Measurements from ENCODE around the gene ATP1A4.
A peak's percentile ranks its signal among the peaks of the same experiment; 100 is the strongest.

Gene ATP1A4

DNA sequence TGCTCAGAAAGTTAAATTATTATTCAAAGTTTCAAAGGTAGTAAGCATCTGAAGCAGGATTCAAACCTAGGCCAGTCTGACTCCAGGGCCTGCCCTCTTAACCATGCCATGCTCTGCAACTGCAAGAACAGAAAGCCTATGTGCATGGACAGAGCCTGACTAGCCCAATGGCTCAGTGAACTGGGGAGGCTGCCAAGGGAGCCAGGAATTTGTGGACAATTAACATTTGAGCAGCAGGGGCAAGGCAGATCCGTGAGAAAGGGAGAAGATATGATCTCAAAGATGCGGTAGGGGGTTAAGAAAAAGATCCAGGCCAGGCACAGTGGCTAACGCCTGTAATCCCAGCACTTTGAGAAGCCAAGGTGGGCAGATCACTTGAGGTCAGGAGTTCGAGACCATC is 6.5 kb upstream of the ATP1A4 start:
- no peak for DNase-seq (ENCODE audit: low read depth)

DNA sequence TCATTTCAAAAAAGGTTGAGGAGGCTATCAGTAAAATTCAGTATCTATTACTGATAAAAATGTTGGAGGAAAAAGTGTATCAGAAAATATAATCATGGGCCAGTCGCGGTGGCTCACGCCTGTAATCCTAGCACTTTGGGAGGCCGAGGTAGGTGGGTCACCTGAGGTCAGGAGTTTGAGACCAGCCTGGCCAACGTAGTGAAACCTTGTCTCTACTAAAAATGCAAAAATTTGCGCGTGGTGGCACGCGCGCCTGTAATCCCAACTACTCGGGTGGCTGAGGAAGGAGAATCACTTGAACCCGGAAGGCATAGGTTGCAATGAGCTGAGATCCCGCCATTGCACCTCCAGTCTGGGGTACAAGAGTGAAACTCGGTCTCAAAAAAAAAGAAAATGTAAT is 5.3 kb upstream of the ATP1A4 start:
- no peak for DNase-seq (ENCODE audit: low read depth)

GRCh38 chr1:160148121-160148520 is 3.3 kb upstream of the ATP1A4 start:
- no peak for DNase-seq (ENCODE audit: low read depth)

DNA sequence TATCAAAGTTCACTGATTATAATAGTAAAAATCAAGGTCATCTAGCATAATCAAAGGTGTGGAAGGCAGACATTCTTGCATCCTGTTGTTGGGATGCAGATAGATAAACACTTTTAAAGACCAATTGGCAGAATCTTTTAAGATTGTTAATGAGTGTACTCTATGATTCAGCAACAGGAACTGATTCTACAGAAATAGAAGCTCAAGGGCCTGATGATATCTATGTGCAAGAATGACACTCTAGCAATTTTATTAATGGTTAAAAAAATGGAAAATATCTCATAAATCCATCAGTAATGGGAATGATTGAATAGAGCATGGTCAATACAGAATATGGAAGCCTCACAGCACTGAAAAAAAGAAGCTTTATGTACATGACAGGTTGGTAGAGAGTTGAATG is 2.2 kb upstream of the ATP1A4 start:
- no peak for DNase-seq (ENCODE audit: low read depth)

DNA sequence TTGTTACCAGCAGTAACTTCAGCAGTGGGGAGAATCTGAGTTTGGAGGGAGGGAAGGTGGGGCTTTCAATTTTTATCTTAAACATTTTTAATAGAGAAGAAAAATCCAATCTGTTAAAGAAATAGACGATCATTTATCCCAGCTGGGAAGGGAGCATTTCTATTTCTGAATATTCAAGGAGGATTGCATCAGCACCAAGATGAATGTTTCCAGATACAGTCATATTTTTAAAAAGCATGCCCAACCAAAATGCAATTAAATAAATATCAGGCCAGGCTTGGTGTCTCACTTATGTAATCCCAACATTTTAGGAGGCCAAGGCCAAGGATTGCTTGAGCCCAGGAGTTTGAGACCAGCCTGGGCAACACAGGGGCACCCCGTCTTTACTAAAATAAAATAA is 1.7 kb upstream of the ATP1A4 start:
- DNase-seq (ENCODE audit: low read depth): peak; percentile 59

GRCh38 chr1:160154790-160155189 is 3.4 kb downstream of the ATP1A4 start:
- DNase-seq (ENCODE audit: low read depth): no peak

GRCh38 chr1:160156361-160156760 is 5.0 kb downstream of the ATP1A4 start:
- no peak for DNase-seq (ENCODE audit: low read depth)

DNA sequence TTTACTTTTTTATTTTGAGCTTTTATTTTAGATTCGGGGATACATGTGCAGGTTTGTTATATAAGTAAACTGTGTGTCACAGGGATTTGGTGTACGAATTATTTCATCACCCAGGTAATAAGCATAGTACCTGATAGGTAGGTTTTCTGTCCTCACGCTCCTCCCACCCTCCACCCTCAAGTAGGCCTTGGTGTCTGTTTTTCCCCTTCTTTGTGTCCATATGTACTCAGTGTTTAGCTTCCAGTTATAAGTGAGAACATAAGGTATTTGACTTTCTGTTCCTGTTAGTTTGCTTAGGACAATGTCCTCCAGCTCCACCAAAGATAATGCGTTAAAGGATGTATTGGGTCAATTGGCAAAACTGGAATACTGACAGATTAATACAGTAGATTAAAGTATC is 5.8 kb downstream of the ATP1A4 start:
- DNase-seq (ENCODE audit: low read depth): no peak

DNA sequence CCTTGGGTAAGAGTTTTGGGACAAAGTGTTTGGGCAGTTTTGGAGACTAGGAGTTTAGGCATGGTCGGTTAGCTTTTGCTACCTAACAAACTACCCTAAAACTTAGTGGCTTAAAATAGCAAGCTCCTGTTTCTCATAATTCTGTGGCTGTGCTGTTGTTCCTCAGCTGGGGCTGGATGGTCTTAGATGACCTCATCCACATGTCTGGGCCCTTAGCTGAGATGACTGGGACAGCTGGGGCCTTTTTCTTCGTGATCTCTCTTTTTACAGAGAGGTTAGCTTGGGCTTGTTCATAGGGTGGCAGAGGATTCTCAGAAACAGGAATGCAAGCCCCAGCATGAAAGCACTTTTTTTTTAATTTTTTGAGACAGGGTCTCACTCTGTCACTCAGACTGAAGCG is 6.6 kb downstream of the ATP1A4 start:
- DNase-seq (ENCODE audit: low read depth): no peak

DNA sequence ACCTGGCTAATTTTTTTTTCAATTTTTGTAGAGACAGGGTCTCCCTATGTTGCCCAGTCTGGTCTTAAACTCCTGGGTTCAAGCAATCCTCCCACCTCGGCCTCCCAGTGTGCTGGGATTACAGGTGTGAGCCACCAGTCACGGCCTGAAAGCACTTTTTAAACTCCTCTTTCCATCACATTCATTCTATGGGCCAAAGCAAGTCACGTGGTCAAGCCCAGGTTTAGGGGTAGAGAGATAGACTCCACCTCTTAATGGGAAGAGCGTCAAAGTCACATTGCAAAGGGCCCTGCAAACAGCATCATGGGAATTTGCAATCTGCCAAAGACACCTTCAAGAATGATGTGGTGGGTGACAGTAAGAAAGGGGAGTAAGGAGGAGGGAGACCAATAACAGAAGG is 7.1 kb downstream of the ATP1A4 start:
- DNase-seq (ENCODE audit: low read depth): no peak

GRCh38 chr1:160159846-160160245 is 8.4 kb downstream of the ATP1A4 start:
- DNase-seq (ENCODE audit: low read depth): no peak

DNA sequence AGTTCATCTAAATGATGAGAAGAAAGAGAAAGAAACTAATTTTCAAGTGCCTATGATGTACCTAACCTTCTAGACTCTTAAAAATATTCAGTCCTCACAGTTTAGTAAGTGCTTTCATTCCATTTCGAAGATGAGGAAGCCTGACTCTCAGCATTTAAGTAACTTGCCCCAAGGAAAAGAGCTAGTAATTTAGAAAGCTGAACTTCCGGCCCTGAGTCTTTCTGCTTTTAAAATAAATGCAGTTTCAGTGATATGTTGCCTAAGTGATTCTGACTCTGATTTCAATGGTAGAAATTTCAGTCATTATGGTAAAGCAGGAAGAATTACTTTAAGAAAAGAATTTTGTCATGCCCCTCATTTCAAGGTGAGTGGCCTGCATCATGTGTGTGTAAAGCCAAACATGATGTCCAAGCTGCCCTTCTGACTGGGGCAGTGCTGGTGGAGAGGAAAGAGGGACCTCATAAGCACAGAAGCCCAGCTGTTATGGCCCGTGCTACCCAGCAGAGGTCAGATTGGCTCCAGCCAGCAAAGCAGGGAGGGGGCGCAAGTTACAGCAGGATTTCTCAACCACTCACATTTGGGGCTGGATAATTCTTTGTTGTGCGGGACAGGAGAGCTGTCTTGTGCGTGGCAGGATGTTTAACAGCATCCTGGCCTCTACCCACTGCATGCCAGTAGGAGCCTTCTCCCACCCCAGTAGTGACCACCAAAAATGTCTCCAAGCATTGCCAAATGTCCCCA is 10.7 kb downstream of the ATP1A4 start:
- peak; percentile 4 for DNase-seq (ENCODE audit: low read depth)

DNA sequence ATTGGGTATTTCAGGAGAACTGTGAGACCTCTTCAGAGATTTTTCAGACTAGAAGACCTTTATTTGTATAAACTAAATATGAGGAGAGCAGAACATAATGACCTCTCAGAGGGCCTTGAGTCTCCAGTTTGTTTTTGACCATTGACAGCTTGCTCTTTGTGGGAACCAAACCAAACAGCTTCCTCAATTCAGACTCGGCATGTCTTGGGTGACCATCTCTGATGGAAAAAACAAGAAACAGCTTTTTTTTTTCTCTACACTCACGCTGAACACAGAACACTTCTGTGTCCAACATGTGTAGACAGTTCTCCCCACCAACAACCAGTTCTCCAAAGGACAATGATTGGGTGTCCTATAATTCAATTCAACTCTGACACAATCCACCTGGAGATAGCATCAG is 11.5 kb downstream of the ATP1A4 start:
- no peak for DNase-seq (ENCODE audit: low read depth)

GRCh38 chr1:160163615-160164014 is 12.2 kb downstream of the ATP1A4 start:
- no peak for DNase-seq (ENCODE audit: low read depth)

GRCh38 chr1:160164121-160164520 is 12.7 kb downstream of the ATP1A4 start:
- DNase-seq (ENCODE audit: low read depth): no peak

GRCh38 chr1:160166166-160166868 is 14.9 kb downstream of the ATP1A4 start:
- DNase-seq (ENCODE audit: low read depth): no peak

- no peak for DNase-seq (ENCODE audit: low read depth)
Measured at GRCh38 chr1:160167056-160167455, 15.7 kb downstream of the ATP1A4 start.

GRCh38 chr1:160167580-160167979 is 16.2 kb downstream of the ATP1A4 start:
- no peak for DNase-seq (ENCODE audit: low read depth)

DNA sequence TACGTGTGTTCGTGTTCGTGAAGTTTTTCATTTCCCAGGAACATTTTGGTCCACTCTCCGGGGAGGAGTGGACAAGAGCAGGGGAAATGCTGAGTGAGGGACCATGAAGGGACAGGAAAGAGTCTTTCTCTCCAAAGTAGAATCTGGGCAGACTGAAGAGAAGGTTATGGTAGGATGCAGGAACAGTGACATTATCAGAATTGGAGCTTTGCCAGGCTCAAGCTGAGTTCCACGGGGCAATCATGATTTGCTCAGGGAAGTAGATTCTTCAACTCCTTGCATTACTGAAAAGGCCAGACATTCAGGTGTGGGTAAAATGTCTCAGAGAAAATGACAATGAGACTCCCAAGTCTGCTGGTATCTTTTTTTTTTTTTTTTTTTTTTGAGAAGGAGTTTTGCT is 16.6 kb downstream of the ATP1A4 start:
- DNase-seq (ENCODE audit: low read depth): no peak

- no peak for DNase-seq (ENCODE audit: low read depth)
Measured at GRCh38 chr1:160168609-160169369, 17.4 kb downstream of the ATP1A4 start.

DNA sequence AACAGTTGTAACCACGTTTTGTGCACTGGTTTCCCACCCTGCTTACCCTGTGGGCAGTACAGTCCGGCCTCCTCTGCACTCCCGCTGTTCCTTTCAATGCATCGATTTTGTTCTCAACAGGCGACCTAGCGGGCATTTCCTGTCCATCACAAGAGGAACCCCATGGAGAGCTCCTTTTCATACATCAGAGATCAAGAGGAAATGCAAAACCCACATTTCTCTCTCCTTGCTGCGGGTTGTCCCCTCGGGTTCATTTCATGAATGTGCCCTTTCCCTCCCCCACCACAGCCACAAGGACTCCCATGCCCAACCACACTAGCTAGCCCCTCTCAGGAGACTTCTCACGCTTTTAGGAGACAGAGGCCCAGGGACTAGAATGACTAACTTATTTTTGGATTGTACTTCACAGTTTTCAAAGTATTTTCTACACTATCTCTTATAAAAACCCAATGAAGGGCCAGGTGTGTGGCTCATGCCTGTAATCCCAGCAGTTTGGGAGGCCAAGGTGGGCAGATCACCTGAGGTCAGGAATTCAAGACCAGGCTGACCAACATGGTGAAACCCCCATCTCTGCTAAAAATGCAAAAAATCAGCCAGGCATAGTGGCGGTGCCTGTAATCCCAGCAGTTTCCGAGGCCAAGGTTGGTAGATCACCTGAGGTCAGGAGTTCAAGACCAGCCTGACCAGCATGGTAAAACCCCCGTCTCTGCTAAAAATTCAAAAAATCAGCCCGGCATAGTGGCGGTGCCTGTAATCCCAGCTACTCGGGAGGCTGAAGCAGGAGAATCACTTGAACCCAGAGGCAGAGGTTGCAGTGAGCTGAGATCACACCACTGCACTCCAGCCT is 18.4 kb downstream of the ATP1A4 start:
- no peak for DNase-seq (ENCODE audit: low read depth)

DNA sequence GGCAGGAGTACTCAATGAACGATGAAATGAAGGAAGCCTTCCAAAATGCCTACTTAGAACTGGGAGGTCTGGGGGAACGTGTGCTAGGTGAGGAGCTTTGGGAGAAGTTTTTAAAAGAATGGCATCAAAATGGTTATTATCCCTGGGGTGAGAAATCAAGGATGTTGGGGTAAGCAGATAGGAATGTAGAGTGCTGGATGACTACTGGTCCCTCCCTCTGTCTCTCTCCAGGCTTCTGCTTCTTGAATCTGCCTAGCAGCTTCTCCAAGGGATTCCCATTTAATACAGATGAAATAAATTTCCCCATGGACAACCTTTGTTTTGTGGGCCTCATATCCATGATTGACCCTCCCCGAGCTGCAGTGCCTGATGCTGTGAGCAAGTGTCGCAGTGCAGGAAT is 20.0 kb downstream of the ATP1A4 start:
- no peak for DNase-seq (ENCODE audit: low read depth)

Data from fibroblast of the conjunctiva (primary cell).